ENCODE data around the gene C11orf16. TPM values are rescaled to one million over a fixed set of nuclear protein-coding genes. Genes with fewer than 3 reads are reported as not detected.

Gene C11orf16
- total RNA-seq, 2 experiments from 2014 or later, result not detected

DNA sequence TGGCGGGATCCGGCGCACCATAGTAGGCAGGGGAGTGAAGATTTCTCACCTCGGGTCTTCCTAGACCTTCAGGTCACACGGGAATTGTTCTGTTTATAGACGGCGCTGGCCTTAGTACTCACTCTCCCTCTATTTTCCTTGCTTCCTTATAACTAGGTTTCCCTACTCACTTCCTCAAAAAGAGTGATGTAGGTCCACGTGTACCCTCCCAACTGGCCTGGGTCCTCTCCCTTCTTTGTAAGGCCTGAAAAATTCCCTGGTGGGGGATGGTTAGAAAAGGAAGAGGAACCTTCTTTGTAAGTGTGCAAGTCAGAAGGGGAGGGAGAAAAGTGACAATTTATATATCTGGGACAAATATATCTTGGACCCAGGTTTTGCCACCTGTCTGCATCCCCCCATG, 34.4 kb upstream of the C11orf16 start:
- ChIA-PET POLR2A (no interaction called here), CTCF (no interaction called here)
- Mint-ChIP-seq H3K9me3 (no peaks in the 10 kb centered on the region), H3K4me1 (ENCODE audit: low read depth) (peaks cover 21% of the 10 kb centered on the region), H3K36me3 (ENCODE audit: low read depth) (peaks cover 13% of the 10 kb centered on the region), H3K4me3 (peak overlapping the region; percentile 75), H3K27me3 (no peaks in the 10 kb centered on the region), H3K27ac (no peak overlapping the region)
- Histone ChIP-seq H3K27ac (ENCODE audit: low read depth in 1 of 2, low read length in 2 of 2) (no peak overlapping the region), H3K4me3 (ENCODE audit: low read length) (no peak overlapping the region), H3K27me3 (ENCODE audit: control insufficient read depth in 1 of 2, insufficient read depth in 2 of 2, low read length in 2 of 2) (no peaks in the 10 kb centered on the region), H3K4me1 (ENCODE audit: insufficient read depth, low read length) (peaks cover 25% of the 10 kb centered on the region), H3K36me3 (ENCODE audit: insufficient read depth, low read length) (peaks cover 4% of the 10 kb centered on the region), H3K9me3 (ENCODE audit: control insufficient read depth in 1 of 2, insufficient read depth in 1 of 2, low read length in 2 of 2) (no peaks in the 10 kb centered on the region)
- ATAC-seq (ENCODE audit: poor library complexity) (no peak), DNase-seq (peak in 2 of 14 experiments; percentile 26 to 34)
- TF ChIP-seq CTCF (IDR thresholded peaks at IDR 0.05), result no peak
- intact Hi-C loops (cut with DNase I, micrococcal nuclease), result loop anchor here in 1 of 2 experiments (5.0 to 10.0 kb wide), 2 partner anchors 980 to 1338 kb away; partner anchors contain the start of genes ADM and EIF3F

- ATAC-seq (ENCODE audit: poor library complexity) (peak; percentile 72), DNase-seq (peak; percentile 50 to 87 (median 70))
- Histone ChIP-seq H3K9me3 (ENCODE audit: control insufficient read depth in 1 of 2, insufficient read depth in 1 of 2, low read length in 2 of 2) (no peaks in the 10 kb centered on the region), H3K4me1 (ENCODE audit: insufficient read depth, low read length) (peaks cover 28% of the 10 kb centered on the region), H3K4me3 (ENCODE audit: low read length) (peak within 1 kb of the TSS; percentile 98), H3K27me3 (ENCODE audit: control insufficient read depth in 1 of 2, insufficient read depth in 2 of 2, low read length in 2 of 2) (no peaks in the 10 kb centered on the region), H3K36me3 (ENCODE audit: insufficient read depth, low read length) (peaks cover 8% of the 10 kb centered on the region), H3K27ac (ENCODE audit: low read depth in 1 of 2, low read length in 2 of 2) (peak within 1 kb of the TSS; percentile 91 to 96)
- peaks cover 23% of the 10 kb centered on the region for H3K36me3 Mint-ChIP-seq (ENCODE audit: low read depth)
- POLR2A ChIA-PET, result interaction anchor here (0.7 to 2.6 kb wide), 18 partner anchors 8 to 1893 kb away, joined by 3 to 18 read pairs (median 5); partner anchors contain the start of genes AKIP1, ASCL3, EIF3F and NRIP3
- intact Hi-C loops (cut with DNase I, micrococcal nuclease), result loop anchor here in 1 of 2 experiments (5.0 to 10.0 kb wide), 6 partner anchors 282 to 1340 kb away; partner anchors contain the start of genes ADM, EIF3F, RPL27A and TRIM66
- peak within 1 kb of the TSS; percentile 97 for H3K27ac Mint-ChIP-seq
- H3K27me3 Mint-ChIP-seq, result no peaks in the 10 kb centered on the region
- H3K4me1 Mint-ChIP-seq (ENCODE audit: low read depth), result peaks cover 35% of the 10 kb centered on the region
- CTCF ChIA-PET, result interaction anchor here (0.9 to 1.3 kb wide), 2 partner anchors 51 to 281 kb away, joined by 3 read pairs; partner anchors contain the start of gene RPL27A
- H3K9me3 Mint-ChIP-seq, result no peaks in the 10 kb centered on the region
- TF ChIP-seq CTCF (IDR thresholded peaks at IDR 0.05), result no peak
- H3K4me3 Mint-ChIP-seq, result peak within 1 kb of the TSS; percentile 97
Observed at GRCh38 chr11:8964324-8965320, 31.9 kb upstream of the C11orf16 start, which contains the start of gene TMEM9B. Gene TMEM9B, minus strand, starts transcription at chr11:8964442. Its CDS starts 129 bp downstream, at chr11:8964313.

DNA sequence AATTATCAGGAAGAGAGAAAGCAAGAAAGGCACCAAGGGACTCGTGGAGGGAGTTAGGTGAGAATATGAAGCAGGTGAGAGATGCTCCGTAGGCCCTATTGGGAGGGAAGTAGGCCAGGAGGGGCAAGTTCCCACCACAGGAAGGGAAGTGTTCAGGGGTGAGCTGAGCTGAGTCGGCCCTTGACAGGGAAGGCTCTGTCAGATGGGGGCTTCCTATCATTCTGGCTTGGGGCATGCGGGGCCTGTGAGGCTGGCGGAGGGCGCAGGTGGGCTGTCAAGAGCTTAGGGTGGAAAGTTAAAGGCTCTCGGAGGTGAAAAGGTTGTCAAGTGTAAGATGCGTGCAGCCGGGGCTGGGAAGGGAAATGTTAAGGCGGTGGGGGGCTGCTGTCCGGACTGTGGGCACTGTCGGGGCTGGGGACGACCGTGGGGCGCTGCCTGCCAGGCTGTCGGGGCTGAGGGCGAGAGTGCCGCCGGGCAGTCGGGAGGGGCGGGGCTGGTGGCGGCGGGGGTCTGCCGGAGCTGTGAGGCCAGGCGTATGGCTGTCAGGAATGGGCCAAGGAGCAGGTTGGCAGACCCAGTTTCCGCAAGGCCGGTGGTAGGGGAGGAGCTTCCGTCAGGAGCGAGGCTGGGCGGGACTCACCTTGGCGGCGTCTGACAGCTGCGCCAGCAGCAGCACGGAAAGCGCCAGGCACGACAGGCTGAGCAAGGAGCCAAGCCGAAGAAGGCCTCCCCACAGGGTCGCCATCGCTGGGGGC, 31.0 kb upstream of the C11orf16 start:
- ChIA-PET POLR2A (interaction anchor here (0.7 to 2.6 kb wide), 18 partner anchors 9 to 1894 kb away, joined by 3 to 18 read pairs (median 5); partner anchors contain the start of genes AKIP1, ASCL3, NRIP3 and RPL27A), CTCF (interaction anchor here (0.6 to 1.3 kb wide), 3 partner anchors 49 to 281 kb away, joined by 3 read pairs; partner anchors contain the start of gene RPL27A)
- TF ChIP-seq CTCF (IDR thresholded peaks at IDR 0.05), result no peak
- Histone ChIP-seq H3K36me3 (ENCODE audit: insufficient read depth, low read length) (peaks cover 12% of the 10 kb centered on the region), H3K4me1 (ENCODE audit: insufficient read depth, low read length) (peaks cover 28% of the 10 kb centered on the region), H3K27me3 (ENCODE audit: control insufficient read depth in 1 of 2, insufficient read depth in 2 of 2, low read length in 2 of 2) (no peaks in the 10 kb centered on the region), H3K9me3 (ENCODE audit: control insufficient read depth in 1 of 2, insufficient read depth in 1 of 2, low read length in 2 of 2) (no peaks in the 10 kb centered on the region), H3K4me3 (ENCODE audit: low read length) (peak overlapping the region; percentile 98), H3K27ac (ENCODE audit: low read depth in 1 of 2, low read length in 2 of 2) (peak overlapping the region; percentile 91 to 96)
- DNase-seq, result peak; percentile 62 to 88 (median 72)
- H3K4me1 Mint-ChIP-seq (ENCODE audit: low read depth), result peaks cover 38% of the 10 kb centered on the region
- intact Hi-C loops (cut with DNase I, micrococcal nuclease), result loop anchor here in 1 of 2 experiments (2.0 to 10.0 kb wide), 6 partner anchors 53 to 1341 kb away; partner anchors contain the start of genes ADM, AKIP1, RPL27A and TRIM66
- H3K36me3 Mint-ChIP-seq (ENCODE audit: low read depth), result peaks cover 27% of the 10 kb centered on the region
- H3K27ac Mint-ChIP-seq, result peak overlapping the region; percentile 97
- no peaks in the 10 kb centered on the region for H3K9me3 Mint-ChIP-seq
- H3K4me3 Mint-ChIP-seq, result peak overlapping the region; percentile 97
- no peaks in the 10 kb centered on the region for H3K27me3 Mint-ChIP-seq
- peak; percentile 83 for ATAC-seq (ENCODE audit: poor library complexity)

Data from CD4-positive, alpha-beta T cell (primary cell).